GM19099 (cell line): ENCODE measurements around the gene ZNF184.

Source experiments
- POLR2A ChIP-seq: IDR thresholded peaks from 3 replicates; pipeline ENCODE4 v1.6.1; 2011; ENCODE audit warnings: low read depth; ENCODE audit not compliant: insufficient read length; ENCODE audit errors: extremely low read depth

ZNF184 gene

GRCh38 chr6:27495386-27496135, 22.7 kb upstream of the ZNF184 start:
- no peak for TF ChIP-seq POLR2A

GRCh38 chr6:27494987-27495385, 22.1 kb upstream of the ZNF184 start:
- TF ChIP-seq POLR2A = no peak

GRCh38 chr6:27494103-27494502, 21.2 kb upstream of the ZNF184 start:
- no peak for TF ChIP-seq POLR2A

GRCh38 chr6:27492631-27493190, 19.8 kb upstream of the ZNF184 start:
- TF ChIP-seq POLR2A = no peak

- TF ChIP-seq POLR2A = peak; percentile 40
Observed at GRCh38 chr6:27479319-27480182, 6.6 kb upstream of the ZNF184 start.

GRCh38 chr6:27478706-27479318, 5.9 kb upstream of the ZNF184 start:
- no peak for TF ChIP-seq POLR2A

GRCh38 chr6:27478141-27478705, 5.3 kb upstream of the ZNF184 start:
- TF ChIP-seq POLR2A = no peak

- no peak for TF ChIP-seq POLR2A
Observed at GRCh38 chr6:27477318-27478013, 4.6 kb upstream of the ZNF184 start.

GRCh38 chr6:27476090-27476489, 3.2 kb upstream of the ZNF184 start:
- no peak for TF ChIP-seq POLR2A

- no peak for TF ChIP-seq POLR2A
Observed at GRCh38 chr6:27474672-27475071, 1.8 kb upstream of the ZNF184 start.

GRCh38 chr6:27474172-27474465, 1.2 kb upstream of the ZNF184 start:
- TF ChIP-seq POLR2A = no peak

- no peak for TF ChIP-seq POLR2A
Observed at GRCh38 chr6:27472182-27472616, 706 bp downstream of the ZNF184 start.

- TF ChIP-seq POLR2A = no peak
Observed at GRCh38 chr6:27471365-27472115, 1.4 kb downstream of the ZNF184 start.

- TF ChIP-seq POLR2A = no peak
Observed at GRCh38 chr6:27470023-27470422, 2.9 kb downstream of the ZNF184 start.

- no peak for TF ChIP-seq POLR2A
Observed at GRCh38 chr6:27468334-27468733, 4.6 kb downstream of the ZNF184 start.

GRCh38 chr6:27452496-27452897, 20.4 kb downstream of the ZNF184 start:
- TF ChIP-seq POLR2A = no peak
